Heart left ventricle (tissue), 16 donors: ENCODE data around the gene SLC27A2. TPM values are rescaled to one million over a fixed set of nuclear protein-coding genes. Genes with fewer than 3 reads are reported as not detected.

Experiments
- ATAC-seq, 4 donors: fragments of 200-7000 bp; cut with Tn5 transposase; one replicate each; pipeline ENCODE4 v1.9.1; 2020 to 2022; ENCODE audit warnings: moderate library complexity in 4 of 4, mild to moderate bottlenecking in 3 of 4, moderate number of reproducible peaks in 1 of 4
- DNase-seq, 5 donors: peaks; one replicate each; pipeline ENCODE4 v3.0.0-alpha.2; 2020
- H3K27ac ChIP-seq, 12 donors: fragments of 200-600 bp; sonication (generic) in 4 of 12; one replicate each; pipeline versions ENCODE4 v1.5.0 to v1.8.0; 2016 to 2022; ENCODE audit warnings: mild to moderate bottlenecking in 2 of 12
- H3K27me3 ChIP-seq, 9 donors: fragments of 200-600 bp; sonication (generic) in 2 of 9; one replicate each; pipeline versions ENCODE4 v1.5.1 to v1.8.0; 2016 to 2022; ENCODE audit warnings: mild to moderate bottlenecking in 3 of 9
- H3K36me3 ChIP-seq, 9 donors: fragments of 200-600 bp; sonication (generic) in 2 of 9; one replicate each; pipeline versions ENCODE4 v1.5.0 to v1.8.0; 2018 to 2022; ENCODE audit warnings: mild to moderate bottlenecking in 2 of 9
- H3K4me1 ChIP-seq, 12 donors: fragments of 200-600 bp; sonication (generic) in 4 of 12; one replicate each; pipeline versions ENCODE4 v1.5.0 to v1.8.0; 2016 to 2022; ENCODE audit warnings: mild to moderate bottlenecking in 3 of 12
- H3K4me3 ChIP-seq, 12 donors: fragments of 200-600 bp; sonication (generic) in 4 of 12; one replicate each; pipeline versions ENCODE4 v1.5.0 to v1.8.0; 2017 to 2022; ENCODE audit warnings: mild to moderate bottlenecking in 9 of 12, moderate library complexity in 4 of 12
- H3K9me3 ChIP-seq, 12 donors: fragments of 200-600 bp; sonication (generic) in 4 of 12; one replicate each; pipeline versions ENCODE4 v1.5.0 to v1.8.0; 2016 to 2022; ENCODE audit warnings: mild to moderate bottlenecking in 1 of 12
- POLR2A ChIP-seq, 2 donors: fragments of 450-650 bp; IDR thresholded peaks; one replicate each; pipeline ENCODE4 v1.6.1; 2017; ENCODE audit warnings: antibody characterized with exemption in 2 of 2, mild to moderate bottlenecking in 2 of 2, moderate library complexity in 2 of 2
- WGBS, 4 donors: extraction: QIAGEN DNeasy Blood & Tissue Kit in 2 of 4; methylation state at CpG; one replicate each; pipeline versions ENCODE4 v1.1.5 to v1.1.7; 2013 to 2018; 5-methylcytosine and 5-hydroxymethylcytosine counted together
- intact Hi-C, 10 donors: fragments of 100-400 bp; cut with DNase I; formaldehyde crosslinking; loops; one replicate each; pipeline versions ENCODE4 v1.11.1 to v1.14.2; 2022
- polyA plus RNA-seq, 2 donors: library from polyadenylated mRNA; stranded (reverse); fragments of 200-250 nt; gene quantifications; one replicate each; pipeline ENCODE4 v1.2.3, GENCODE V29; 2013
- total RNA-seq, 9 donors: library from RNA; depleted of rRNA in 2 of 9; stranded (reverse); fragments of >200 nt in 2 of 9; fragmentation: NEBNext Ultra II Directional in 3 of 9; extraction: Animal tissue kit (Norgen Biotek cat#: 25700) in 3 of 9; gene quantifications; one replicate each; pipeline versions ENCODE4 v1.1.0 to v1.2.4, GENCODE V29; 2016 to 2023
- TF ChIP-seq, protein P1 (sequence below), 12 donors: fragments of 200-600 bp; sonication (generic) in 4 of 12; IDR thresholded peaks; one replicate each; pipeline versions ENCODE4 v1.5.0 to v1.8.0; 2018 to 2022; ENCODE audit warnings: antibody characterized with exemption in 12 of 12, mild to moderate bottlenecking in 5 of 12
- donor health status: ischemic (EF 13 %, LVEDD 7.1; RV severe dilation, severe dysfunction).
- donor health status: healthy with polysubstance abuse.
- donor health status: DM: no; HTN: yes; CAD: no.
- donor health status: DM: no; HTN: no; CAD: no.
- donor health status: ischemic (EF 25% LVEDD 6.9; RV normal size, moderate dysfunction).
- donor health status: ischemic (EF 25% LVEDD 5.7; RV mildly dilated, moderate dysfunction).
- donor health status: healthy.
- donor health status: DM: yes; HTN: yes; CAD: no.
- donor health status: ischemic (EF 35%, LVEDD 5.7; RV mildly dilated, moderate dysfunction).
- donor health status: nonischemic (EF 11% LVEDD 7.7; RV severe dilation, severe dysfunction).
- donor health status: DM: yes; HTN: yes; CAD: no.
- donor health status: PGD.
- donor health status: ischemic (EF 29% LVEDD 5.4; RV normal size, mild dysfunction).
- donor health status: nonischemic (EF 23%, LVEDD 6.1; RV moderate dilation, normal function).

The SLC27A2 gene
- total and polyA plus RNA-seq, 11 donors: 0.04 to 0.29 (median 0.12) TPM; not detected in 8

GRCh38 chr15:50247819-50248655, 66.0 kb downstream of the SLC27A2 start:
- H3K27me3 ChIP-seq: peaks cover 0 to 3% (median 0%) of the 10 kb centered on the region in 9 donors
- TF ChIP-seq, protein P1, sequence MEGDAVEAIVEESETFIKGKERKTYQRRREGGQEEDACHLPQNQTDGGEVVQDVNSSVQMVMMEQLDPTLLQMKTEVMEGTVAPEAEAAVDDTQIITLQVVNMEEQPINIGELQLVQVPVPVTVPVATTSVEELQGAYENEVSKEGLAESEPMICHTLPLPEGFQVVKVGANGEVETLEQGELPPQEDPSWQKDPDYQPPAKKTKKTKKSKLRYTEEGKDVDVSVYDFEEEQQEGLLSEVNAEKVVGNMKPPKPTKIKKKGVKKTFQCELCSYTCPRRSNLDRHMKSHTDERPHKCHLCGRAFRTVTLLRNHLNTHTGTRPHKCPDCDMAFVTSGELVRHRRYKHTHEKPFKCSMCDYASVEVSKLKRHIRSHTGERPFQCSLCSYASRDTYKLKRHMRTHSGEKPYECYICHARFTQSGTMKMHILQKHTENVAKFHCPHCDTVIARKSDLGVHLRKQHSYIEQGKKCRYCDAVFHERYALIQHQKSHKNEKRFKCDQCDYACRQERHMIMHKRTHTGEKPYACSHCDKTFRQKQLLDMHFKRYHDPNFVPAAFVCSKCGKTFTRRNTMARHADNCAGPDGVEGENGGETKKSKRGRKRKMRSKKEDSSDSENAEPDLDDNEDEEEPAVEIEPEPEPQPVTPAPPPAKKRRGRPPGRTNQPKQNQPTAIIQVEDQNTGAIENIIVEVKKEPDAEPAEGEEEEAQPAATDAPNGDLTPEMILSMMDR (IDR thresholded peaks at IDR 0.05): no peak
- no peak for TF ChIP-seq POLR2A (IDR thresholded peaks at IDR 0.05)
- peak in 3 of 4 donors; percentile 33 to 75 (median 72) for ATAC-seq
- H3K27ac ChIP-seq: peak overlapping the region in 1 of 12 donors; percentile 63
- H3K4me3 ChIP-seq: no peak overlapping the region
- H3K36me3 ChIP-seq: no peaks in the 10 kb centered on the region
- H3K9me3 ChIP-seq: no peaks in the 10 kb centered on the region
- peak in 1 of 5 donors; percentile 46 for DNase-seq
- WGBS, 4 donors: 87 to 90% (median 88%) methylated on average over 14 of the region's 14 CpGs
- peaks cover 0 to 22% (median 0%) of the 10 kb centered on the region in 12 donors for H3K4me1 ChIP-seq
- intact Hi-C loops: no loop called here

DNA sequence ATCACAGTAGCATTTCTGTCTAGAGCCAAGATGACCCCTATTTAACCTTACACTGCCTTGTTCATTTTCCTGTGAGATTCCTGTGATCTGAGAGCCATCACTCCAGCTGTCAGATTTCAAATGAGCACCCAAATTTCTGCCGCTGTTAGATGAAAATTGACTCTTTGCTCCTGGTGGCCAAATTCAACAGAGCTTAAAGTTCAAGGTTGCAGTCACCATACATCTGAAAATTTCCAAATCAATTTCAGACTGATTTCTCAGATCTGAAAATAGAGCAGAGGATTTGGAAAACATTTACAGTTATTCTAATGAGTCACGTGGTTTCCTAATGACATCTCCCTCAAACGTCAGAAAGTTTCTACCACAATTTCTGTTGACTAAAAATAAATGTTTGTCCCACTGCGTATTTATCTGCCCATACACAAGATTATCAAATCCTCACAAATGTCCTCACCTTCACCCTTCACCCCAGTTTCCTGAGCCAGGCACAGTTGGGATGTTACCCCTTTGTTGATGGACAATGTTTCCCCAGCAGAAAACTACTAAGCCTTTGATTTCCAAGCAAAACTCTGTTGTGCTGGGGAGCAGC, 67.1 kb downstream of the SLC27A2 start:
- H3K36me3 ChIP-seq: no peaks in the 10 kb centered on the region
- no peak for DNase-seq
- intact Hi-C loops: no loop called here
- peaks cover 0 to 3% (median 0%) of the 10 kb centered on the region in 9 donors for H3K27me3 ChIP-seq
- no peaks in the 10 kb centered on the region for H3K9me3 ChIP-seq
- H3K4me1 ChIP-seq: peaks cover 0 to 22% (median 0%) of the 10 kb centered on the region in 12 donors
- no peak for ATAC-seq
- no peak overlapping the region for H3K27ac ChIP-seq
- TF ChIP-seq POLR2A (IDR thresholded peaks at IDR 0.05): no peak
- TF ChIP-seq, protein P1 (IDR thresholded peaks at IDR 0.05): no peak
- H3K4me3 ChIP-seq: no peak overlapping the region
- 54 to 63% (median 55%) methylated on average over 4 of the region's 4 CpGs for WGBS, 4 donors

- TF ChIP-seq, protein P1 (IDR thresholded peaks at IDR 0.05): no peak
- TF ChIP-seq POLR2A (IDR thresholded peaks at IDR 0.05): no peak
- Histone ChIP-seq H3K36me3 (no peaks in the 10 kb centered on the region), H3K9me3 (no peaks in the 10 kb centered on the region), H3K4me3 (no peak overlapping the region), H3K27ac (no peak overlapping the region), H3K4me1 (peaks cover 0 to 22% (median 0%) of the 10 kb centered on the region in 12 donors), H3K27me3 (peaks cover 0 to 3% (median 0%) of the 10 kb centered on the region in 9 donors)
- intact Hi-C loops: no loop called here
- ATAC-seq (no peak), DNase-seq (no peak)
- WGBS, 4 donors: 66 to 77% (median 73%) methylated on average over 2 of the region's 2 CpGs
These were observed 67.7 kb downstream of the SLC27A2 start for GRCh38 chr15:50249704-50250103.

DNA sequence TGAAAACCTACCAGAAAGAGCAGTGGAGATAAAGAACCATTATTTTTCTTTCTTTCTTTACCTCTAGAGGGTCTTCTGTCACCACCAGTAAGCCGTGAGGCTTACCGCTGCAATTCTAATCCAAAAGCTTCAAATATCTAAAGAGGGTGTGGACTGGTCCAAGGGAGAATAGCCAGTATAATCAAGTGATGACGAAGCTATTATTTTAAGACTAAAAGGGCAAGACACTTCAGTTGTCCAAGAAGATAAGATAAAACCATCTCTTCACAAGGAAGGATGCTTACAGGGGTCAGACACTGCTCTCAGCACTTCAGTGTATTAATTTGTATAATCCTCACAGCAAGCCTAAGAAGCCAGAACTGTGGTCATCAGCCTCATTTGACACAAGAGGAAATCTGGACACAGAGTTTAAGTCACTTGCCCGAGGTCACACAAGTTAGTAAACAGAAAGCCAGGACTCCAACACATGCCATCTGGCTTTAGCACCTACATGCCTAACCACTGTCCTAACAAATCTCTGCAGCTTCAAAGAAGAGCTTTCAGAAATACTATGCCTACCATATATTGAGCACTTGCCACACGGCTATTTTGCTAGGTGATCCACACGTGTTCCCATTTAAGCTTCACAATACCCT, 68.9 kb downstream of the SLC27A2 start:
- H3K27ac ChIP-seq: no peak overlapping the region
- no peak overlapping the region for H3K4me3 ChIP-seq
- WGBS, 4 donors: 45 to 54% (median 48%) methylated on average over 6 of the region's 6 CpGs
- TF ChIP-seq, protein P1 (IDR thresholded peaks at IDR 0.05): no peak
- no peak for TF ChIP-seq POLR2A (IDR thresholded peaks at IDR 0.05)
- H3K36me3 ChIP-seq: no peaks in the 10 kb centered on the region
- intact Hi-C loops: no loop called here
- peaks cover 0 to 3% (median 0%) of the 10 kb centered on the region in 9 donors for H3K27me3 ChIP-seq
- DNase-seq (no peak), ATAC-seq (no peak)
- peaks cover 0 to 22% (median 0%) of the 10 kb centered on the region in 12 donors for H3K4me1 ChIP-seq
- no peaks in the 10 kb centered on the region for H3K9me3 ChIP-seq
